Hepatocyte (in vitro differentiated cells): ENCODE data around the gene TBCD. TPM values are rescaled to one million over a fixed set of nuclear protein-coding genes. Genes with fewer than 3 reads are reported as not detected.

ENCODE experiments used
- DNase-seq: peaks from one replicate; pipeline ENCODE4 v3.0.0-alpha.2; 2016; ENCODE audit warnings: low spot score
- H2AFZ ChIP-seq: fragments of 200-600 bp; sonication (generic); 2 replicates; pipeline ENCODE4 v1.6.0; 2016; ENCODE audit warnings: antibody characterized with exemption, mild to moderate bottlenecking
- H3K27ac ChIP-seq: fragments of 200-600 bp; sonication (generic); 2 replicates; pipeline ENCODE4 v1.5.1; 2016; ENCODE audit warnings: mild to moderate bottlenecking
- H3K27me3 ChIP-seq: fragments of 200-600 bp; sonication (generic); 2 replicates; pipeline ENCODE4 v1.6.1; 2016
- H3K36me3 ChIP-seq: fragments of 200-600 bp; sonication (generic); replicated peaks from 2 replicates; pipeline ENCODE4 v1.5.1; 2016; ENCODE audit warnings: low read depth; ENCODE audit not compliant: insufficient read depth
- H3K4me1 ChIP-seq: fragments of 200-600 bp; sonication (generic); 2 replicates; pipeline ENCODE4 v1.5.1; 2016; ENCODE audit warnings: mild to moderate bottlenecking, moderate library complexity; ENCODE audit not compliant: insufficient read depth
- H3K4me2 ChIP-seq: fragments of 200-600 bp; sonication (generic); 2 replicates; pipeline ENCODE4 v1.6.0; 2016
- H3K4me3 ChIP-seq: fragments of 200-600 bp; sonication (generic); 2 replicates; pipeline ENCODE4 v1.5.1; 2016; ENCODE audit warnings: mild to moderate bottlenecking
- H3K79me2 ChIP-seq: fragments of 200-600 bp; sonication (generic); 2 replicates; pipeline ENCODE4 v1.6.0; 2017; ENCODE audit warnings: mild to moderate bottlenecking
- H3K9me2 ChIP-seq: fragments of 200-600 bp; sonication (generic); replicated peaks from 2 replicates; pipeline ENCODE4 v1.6.0; 2017; ENCODE audit warnings: mild to moderate bottlenecking; ENCODE audit not compliant: insufficient read depth
- H3K9me3 ChIP-seq: fragments of 200-600 bp; sonication (generic); 2 replicates; pipeline ENCODE4 v1.5.1; 2016; ENCODE audit warnings: low read depth, mild to moderate bottlenecking
- H4K20me1 ChIP-seq: fragments of 200-600 bp; sonication (generic); 2 replicates; pipeline ENCODE4 v1.6.0; 2016; ENCODE audit warnings: mild to moderate bottlenecking; ENCODE audit not compliant: insufficient read depth, poor library complexity, severe bottlenecking
- EZH2 ChIP-seq: fragments of 200-600 bp; sonication (generic); IDR thresholded peaks from 2 replicates; pipeline ENCODE4 v1.6.1; 2016; ENCODE audit warnings: antibody characterized with exemption, mild to moderate bottlenecking, borderline replicate concordance
- EZH2phosphoT487 ChIP-seq: fragments of 200-600 bp; sonication (generic); IDR thresholded peaks from one replicate; pipeline ENCODE4 v1.6.1; 2018; ENCODE audit warnings: antibody characterized with exemption, mild to moderate bottlenecking, low read depth, moderate library complexity; ENCODE audit not compliant: unreplicated experiment, severe bottlenecking
- WGBS: methylation state at CpG from one replicate; pipeline ENCODE4 v1.1.6; 2016; ENCODE audit warnings: low lambda C conversion rate; ENCODE audit errors: missing lambda C conversion rate; 5-methylcytosine and 5-hydroxymethylcytosine counted together
- polyA plus RNA-seq: library from polyadenylated mRNA; unstranded; fragments of >200 nt; fragmentation: Nextera tagmentation; extraction: Ambion mirVana; gene quantifications from 2 replicates; pipeline ENCODE4 v1.2.1, GENCODE V29; 2016
- total RNA-seq: library from RNA; depleted of rRNA; stranded (reverse); fragments of >200 nt; gene quantifications from 2 replicates; pipeline ENCODE4 v1.2.3, GENCODE V29; 2014
- TF ChIP-seq, protein P1 (sequence below): fragments of 200-600 bp; sonication (generic); IDR thresholded peaks from 2 replicates; pipeline ENCODE4 v1.5.1; 2016; ENCODE audit warnings: antibody characterized with exemption, mild to moderate bottlenecking; ENCODE audit not compliant: poor library complexity

The TBCD gene
- total and polyA plus RNA-seq, 2 experiments from 2014 or later: 24.5 to 41.5 TPM

DNA sequence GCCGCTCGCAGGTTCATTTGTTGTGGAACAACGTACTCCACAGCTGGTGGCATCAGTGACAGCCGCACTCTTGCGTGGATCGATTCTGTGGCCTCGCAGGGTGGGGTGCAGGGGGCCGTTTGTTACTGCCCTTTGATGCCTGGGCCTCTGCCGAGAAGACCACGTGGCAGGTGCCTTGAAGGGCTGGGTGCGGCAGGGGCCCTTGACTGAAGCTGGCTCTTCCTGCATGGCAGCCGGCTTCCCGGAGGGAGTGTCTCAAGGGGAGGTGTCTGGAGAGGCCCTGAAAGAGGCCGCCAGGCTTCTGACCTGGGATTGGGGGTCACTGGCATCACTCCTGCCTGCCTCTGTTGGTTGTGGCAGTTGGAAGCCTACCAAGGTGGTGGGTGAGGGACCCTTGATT is 43.8 kb downstream of the TBCD start:
- Histone ChIP-seq H3K9me3 (no peaks in the 10 kb centered on the region), H3K36me3 (no peaks in the 10 kb centered on the region), H2AFZ (no peak overlapping the region), H3K4me1 (peaks cover 18% of the 10 kb centered on the region), H3K9me2 (no peaks in the 10 kb centered on the region), H3K27ac (no peak overlapping the region), H3K4me3 (no peak overlapping the region), H3K27me3 (no peaks in the 10 kb centered on the region), H3K79me2 (no peaks in the 10 kb centered on the region), H4K20me1 (no peaks in the 10 kb centered on the region), H3K4me2 (no peak overlapping the region)
- no peak for DNase-seq
- 97% methylated on average over 14 of the region's 14 CpGs for WGBS
- TF ChIP-seq EZH2phosphoT487 (no peak), EZH2 (no peak)
- TF ChIP-seq, protein P1, sequence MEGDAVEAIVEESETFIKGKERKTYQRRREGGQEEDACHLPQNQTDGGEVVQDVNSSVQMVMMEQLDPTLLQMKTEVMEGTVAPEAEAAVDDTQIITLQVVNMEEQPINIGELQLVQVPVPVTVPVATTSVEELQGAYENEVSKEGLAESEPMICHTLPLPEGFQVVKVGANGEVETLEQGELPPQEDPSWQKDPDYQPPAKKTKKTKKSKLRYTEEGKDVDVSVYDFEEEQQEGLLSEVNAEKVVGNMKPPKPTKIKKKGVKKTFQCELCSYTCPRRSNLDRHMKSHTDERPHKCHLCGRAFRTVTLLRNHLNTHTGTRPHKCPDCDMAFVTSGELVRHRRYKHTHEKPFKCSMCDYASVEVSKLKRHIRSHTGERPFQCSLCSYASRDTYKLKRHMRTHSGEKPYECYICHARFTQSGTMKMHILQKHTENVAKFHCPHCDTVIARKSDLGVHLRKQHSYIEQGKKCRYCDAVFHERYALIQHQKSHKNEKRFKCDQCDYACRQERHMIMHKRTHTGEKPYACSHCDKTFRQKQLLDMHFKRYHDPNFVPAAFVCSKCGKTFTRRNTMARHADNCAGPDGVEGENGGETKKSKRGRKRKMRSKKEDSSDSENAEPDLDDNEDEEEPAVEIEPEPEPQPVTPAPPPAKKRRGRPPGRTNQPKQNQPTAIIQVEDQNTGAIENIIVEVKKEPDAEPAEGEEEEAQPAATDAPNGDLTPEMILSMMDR: no peak

DNA sequence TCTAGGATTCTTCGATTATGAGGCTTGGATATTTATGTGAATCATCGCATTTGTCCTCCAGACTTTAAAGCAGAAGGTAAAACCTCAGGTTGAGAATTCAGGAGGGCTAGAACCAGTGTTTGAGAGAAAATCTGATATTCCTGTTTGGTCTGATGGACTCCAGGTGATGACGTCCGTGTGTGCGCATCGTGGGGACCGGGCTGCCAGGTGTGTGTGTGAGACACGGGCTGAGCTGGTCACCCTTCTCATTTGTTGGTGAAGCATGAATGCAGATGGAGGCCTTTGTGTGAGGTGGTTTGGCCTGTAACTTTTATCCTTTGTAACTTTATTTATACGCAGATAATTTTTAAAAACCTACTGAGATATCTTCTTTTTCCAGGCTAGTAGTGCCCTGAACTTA is 45.2 kb downstream of the TBCD start:
- WGBS: 97% methylated on average over 9 of the region's 9 CpGs

DNA sequence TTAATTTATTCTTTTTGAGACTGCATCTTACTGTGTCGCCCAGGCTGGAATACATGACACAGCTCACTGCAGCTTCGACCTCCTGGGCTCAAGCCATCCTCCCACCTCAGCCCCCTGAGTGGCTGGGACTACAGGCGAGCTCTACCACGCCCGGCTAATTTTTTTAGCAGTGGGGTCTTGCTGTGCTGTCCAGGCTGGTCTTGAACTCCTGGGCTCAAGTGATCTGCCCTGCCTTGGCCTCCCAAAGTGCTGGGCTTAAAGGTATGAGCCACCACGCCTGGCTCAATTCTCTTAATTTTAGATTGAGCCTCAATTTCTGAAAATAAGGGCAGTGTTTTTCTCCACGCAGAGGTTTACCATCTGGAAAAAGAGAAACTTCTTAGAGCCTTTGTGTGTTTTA is 46.9 kb downstream of the TBCD start:
- Histone ChIP-seq H3K27me3 (no peaks in the 10 kb centered on the region), H3K9me2 (no peaks in the 10 kb centered on the region), H3K4me2 (no peak overlapping the region), H2AFZ (no peak overlapping the region), H4K20me1 (no peaks in the 10 kb centered on the region), H3K9me3 (no peaks in the 10 kb centered on the region), H3K27ac (no peak overlapping the region), H3K4me1 (peaks cover 11% of the 10 kb centered on the region), H3K36me3 (no peaks in the 10 kb centered on the region), H3K4me3 (no peak overlapping the region), H3K79me2 (no peaks in the 10 kb centered on the region)
- TF ChIP-seq, protein P1: no peak
- no peak for TF ChIP-seq EZH2phosphoT487
- TF ChIP-seq EZH2: no peak
- DNase-seq: no peak
- 97% methylated on average over 7 of the region's 7 CpGs for WGBS

More for the DNA sequence above, 45.2 kb downstream of the TBCD start:
- no peaks in the 10 kb centered on the region for H4K20me1 ChIP-seq
- H3K4me2 ChIP-seq: no peak overlapping the region
- no peak overlapping the region for H2AFZ ChIP-seq
- TF ChIP-seq, protein P1: no peak
- TF ChIP-seq EZH2phosphoT487 (no peak), EZH2 (no peak)
- H3K9me3 ChIP-seq: no peaks in the 10 kb centered on the region
- DNase-seq: no peak
- H3K27ac ChIP-seq: no peak overlapping the region
- H3K9me2 ChIP-seq: no peaks in the 10 kb centered on the region
- no peaks in the 10 kb centered on the region for H3K79me2 ChIP-seq
- no peak overlapping the region for H3K4me3 ChIP-seq
- no peaks in the 10 kb centered on the region for H3K36me3 ChIP-seq
- H3K27me3 ChIP-seq: no peaks in the 10 kb centered on the region
- peaks cover 18% of the 10 kb centered on the region for H3K4me1 ChIP-seq

DNA sequence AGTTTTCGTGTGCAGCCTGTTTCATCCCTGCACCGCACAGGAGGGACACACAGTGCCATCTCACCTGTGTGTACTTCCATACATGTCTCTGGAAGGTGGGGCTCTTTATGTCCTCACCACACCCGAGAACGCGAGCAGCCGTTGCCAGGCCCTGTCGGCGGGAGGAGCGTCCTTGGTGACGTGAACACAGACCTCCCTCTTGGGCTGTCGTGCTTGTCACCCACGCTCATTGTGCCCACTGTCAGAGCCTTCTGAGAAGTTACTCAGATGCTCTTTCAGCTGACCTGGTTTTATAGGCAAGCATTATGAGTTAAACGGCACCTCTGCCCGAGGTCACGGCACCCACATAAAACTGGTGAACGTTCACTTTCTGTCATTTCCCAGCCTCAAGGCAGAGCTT is 47.7 kb downstream of the TBCD start:
- H3K9me2 ChIP-seq: no peaks in the 10 kb centered on the region
- no peak for TF ChIP-seq EZH2phosphoT487
- DNase-seq: no peak
- no peaks in the 10 kb centered on the region for H3K27me3 ChIP-seq
- H3K4me3 ChIP-seq: no peak overlapping the region
- no peak overlapping the region for H3K4me2 ChIP-seq
- H4K20me1 ChIP-seq: no peaks in the 10 kb centered on the region
- H3K79me2 ChIP-seq: no peaks in the 10 kb centered on the region
- no peak overlapping the region for H2AFZ ChIP-seq
- H3K27ac ChIP-seq: no peak overlapping the region
- 88% methylated on average over 12 of the region's 16 CpGs for WGBS
- no peaks in the 10 kb centered on the region for H3K36me3 ChIP-seq
- H3K4me1 ChIP-seq: peaks cover 3% of the 10 kb centered on the region
- H3K9me3 ChIP-seq: no peaks in the 10 kb centered on the region
